Nucleus accumbens (tissue), 56 donors: ENCODE data around the gene CIDEA.

Experiments
- DNase-seq, 56 donors: peaks; one replicate each; lab custom pipeline; 2025; lab: John Stamatoyannopoulos, UW

The CIDEA gene

DNA sequence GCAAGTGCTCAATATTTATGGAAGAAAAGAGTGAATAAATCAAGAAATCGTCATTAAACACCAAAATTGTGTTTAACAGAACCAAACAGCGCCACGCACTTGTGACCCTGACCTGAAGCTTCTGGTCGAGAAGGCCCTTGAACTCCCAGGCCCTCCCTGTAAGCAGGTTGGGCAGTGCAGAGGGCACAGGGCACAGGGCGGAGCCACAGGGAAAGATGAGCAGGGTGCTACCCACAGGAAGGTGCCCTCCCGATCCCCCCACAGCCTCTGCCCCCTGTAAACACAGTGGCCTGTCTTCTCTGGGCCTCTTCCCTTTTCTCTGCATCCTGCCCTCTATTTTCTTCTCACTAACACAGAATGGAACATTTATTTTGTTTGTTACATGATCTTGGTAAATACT lies 37.0 kb downstream of the CIDEA start:
- DNase-seq: no peak

DNA sequence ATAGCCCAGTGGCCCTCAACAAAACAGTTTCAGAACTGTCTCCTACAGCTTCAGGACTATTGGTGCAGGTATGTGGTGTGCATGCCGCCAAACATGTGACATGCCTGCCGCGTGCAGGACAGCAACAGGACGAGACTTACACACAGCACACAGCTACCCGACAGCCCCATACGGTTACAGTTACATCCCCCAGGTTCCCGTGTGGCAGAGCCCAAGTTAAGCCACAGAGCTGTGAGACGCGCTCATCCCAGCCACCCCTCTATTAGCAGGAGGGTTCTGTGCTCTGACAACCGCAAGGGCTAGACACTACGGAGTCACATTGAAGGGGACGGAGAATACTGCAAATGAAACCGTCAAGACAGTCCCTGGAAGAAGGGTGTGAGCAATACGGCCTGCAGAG lies 37.5 kb downstream of the CIDEA start:
- DNase-seq: no peak

DNA sequence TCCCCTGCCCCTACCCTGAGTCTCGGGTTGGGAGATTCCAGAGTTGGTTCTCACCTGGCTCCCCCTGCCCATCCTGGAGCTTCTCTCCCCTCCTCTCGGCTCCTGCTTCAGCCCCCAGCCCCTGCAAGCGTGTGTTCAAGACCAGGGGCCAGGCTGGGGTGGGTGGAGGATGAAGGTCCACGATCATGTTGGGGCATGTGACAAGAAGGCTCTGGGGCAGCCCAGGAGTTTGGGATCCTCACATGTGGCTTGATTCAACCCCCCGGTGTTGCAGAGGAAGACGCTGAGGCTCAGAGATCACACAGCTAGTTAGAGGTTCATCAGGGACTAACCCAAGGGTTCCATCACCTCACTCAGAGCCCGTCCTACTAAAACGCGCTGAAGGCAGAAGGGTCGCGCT lies 39.7 kb downstream of the CIDEA start:
- no peak for DNase-seq

DNA sequence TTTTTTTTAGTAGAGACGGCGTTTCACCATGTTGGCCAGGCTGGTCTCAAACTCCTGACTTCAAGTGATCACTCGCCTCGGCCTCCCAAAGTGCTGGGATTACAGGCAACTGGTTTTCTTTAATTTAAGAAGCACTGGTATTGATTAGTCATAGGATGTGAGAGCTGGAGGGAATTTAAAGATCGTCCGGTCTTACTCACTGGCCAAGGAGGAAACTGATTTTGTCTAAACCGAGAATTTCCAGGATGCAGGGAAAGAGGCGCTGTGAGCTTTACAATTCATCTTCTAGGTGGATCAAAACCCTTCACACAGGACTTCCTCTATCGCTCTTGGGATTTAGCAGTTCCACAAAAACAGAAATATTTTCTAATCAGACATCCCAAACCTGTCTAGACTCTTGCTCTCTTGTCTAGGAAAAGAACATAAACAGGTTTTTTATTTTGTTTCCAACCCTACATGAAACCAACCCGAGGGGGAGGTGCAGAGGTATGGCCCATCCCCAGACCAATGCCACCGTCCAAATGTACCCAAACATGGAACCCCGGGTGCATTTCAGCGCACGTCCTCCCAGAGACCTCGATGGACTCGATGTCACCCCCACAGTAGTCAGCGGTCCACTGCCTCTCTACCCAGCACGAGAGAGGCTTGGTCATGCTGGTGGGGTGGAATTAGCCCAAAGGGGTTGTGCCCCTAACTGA lies 41.4 kb downstream of the CIDEA start:
- no peak for DNase-seq

DNA sequence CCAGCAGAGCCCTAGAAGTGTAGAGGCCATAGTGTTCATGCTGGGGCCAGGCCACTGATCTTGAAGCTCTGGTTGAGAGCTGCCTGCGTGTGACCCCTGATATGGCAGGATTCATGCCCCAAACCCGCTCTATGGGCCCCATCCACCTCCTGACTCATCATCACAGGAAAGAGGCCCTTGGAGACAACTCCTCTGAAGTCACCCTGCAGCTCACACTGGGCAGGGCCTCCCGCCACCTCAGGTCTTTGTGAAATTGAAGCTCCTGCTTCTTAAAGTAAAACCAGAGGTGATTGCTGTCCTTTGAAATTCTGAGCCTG lies 41.9 kb downstream of the CIDEA start:
- DNase-seq: no peak

DNA sequence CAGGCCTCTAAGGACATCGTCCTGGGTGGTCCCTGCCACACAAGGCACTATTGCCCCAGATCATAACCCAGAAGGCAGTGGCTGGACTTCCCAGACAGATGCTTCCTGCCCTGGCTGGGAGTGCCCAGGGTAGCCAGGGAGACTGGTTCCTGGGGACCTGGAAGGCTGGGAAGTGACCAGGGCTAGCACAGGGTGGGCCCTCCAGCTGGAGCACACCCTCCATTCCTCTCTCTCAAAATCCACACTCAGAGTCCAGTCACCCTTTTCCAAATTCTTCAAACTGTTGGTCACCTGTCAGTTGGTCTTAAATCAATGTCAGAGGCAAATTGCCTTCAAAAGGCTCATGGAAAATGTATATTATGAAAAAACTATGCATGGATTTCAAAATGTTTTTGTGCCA lies 42.3 kb downstream of the CIDEA start:
- DNase-seq: no peak

DNA sequence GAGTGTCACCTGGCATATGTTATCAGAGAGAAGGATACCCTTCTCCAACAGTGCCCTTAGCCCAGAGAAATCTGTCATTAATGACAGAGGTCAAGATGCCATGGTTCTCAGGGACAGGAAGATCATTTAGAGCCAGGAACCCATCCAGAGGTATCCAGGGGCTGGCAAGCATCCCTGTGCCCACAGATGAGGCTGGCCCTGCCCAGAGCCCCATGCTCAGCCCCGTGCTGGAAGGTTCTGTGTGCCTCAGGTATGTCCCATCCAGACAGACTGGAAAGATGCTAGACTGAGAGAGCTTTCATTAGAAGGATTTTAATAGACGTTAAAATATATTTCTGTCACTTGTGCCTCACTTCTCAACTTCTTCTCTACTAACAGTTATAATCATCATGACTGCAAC lies 45.7 kb downstream of the CIDEA start:
- DNase-seq: no peak

DNA sequence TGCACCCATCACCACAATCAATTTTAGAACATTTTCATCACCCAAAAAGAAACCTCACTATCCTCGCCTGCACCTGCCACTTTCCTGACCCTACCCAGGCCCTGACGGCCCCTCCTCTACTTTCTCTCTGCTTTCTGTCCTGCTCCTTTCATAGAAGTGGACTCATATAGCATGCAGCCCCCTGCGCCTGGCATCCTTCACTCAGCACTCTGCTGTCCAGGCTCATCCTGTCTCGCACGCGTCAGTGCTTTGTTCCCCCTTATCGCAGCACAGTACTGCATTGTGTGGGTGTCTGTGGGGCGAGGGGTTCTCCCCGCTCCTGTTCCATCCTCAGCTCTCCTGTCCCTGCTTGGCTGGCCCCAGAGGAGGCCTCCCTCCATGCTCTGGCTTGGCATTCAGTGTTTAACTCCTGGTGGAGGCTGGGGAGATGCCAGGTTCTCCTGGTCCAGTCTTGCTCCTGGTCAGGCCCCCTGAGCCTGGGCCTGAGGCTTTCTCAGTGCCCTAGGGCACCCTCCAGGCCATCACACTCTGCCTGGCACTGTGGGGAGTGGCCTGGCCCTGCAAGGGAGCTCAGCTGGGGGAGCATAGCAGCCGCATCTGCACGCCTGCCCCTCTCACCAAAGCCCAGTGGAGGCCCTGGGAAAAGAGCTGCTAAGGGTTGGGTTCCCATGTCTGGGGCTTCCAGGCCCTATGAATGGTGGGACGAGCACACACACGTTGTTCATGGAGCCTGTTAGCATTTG lies 47.3 kb downstream of the CIDEA start:
- no peak for DNase-seq

DNA sequence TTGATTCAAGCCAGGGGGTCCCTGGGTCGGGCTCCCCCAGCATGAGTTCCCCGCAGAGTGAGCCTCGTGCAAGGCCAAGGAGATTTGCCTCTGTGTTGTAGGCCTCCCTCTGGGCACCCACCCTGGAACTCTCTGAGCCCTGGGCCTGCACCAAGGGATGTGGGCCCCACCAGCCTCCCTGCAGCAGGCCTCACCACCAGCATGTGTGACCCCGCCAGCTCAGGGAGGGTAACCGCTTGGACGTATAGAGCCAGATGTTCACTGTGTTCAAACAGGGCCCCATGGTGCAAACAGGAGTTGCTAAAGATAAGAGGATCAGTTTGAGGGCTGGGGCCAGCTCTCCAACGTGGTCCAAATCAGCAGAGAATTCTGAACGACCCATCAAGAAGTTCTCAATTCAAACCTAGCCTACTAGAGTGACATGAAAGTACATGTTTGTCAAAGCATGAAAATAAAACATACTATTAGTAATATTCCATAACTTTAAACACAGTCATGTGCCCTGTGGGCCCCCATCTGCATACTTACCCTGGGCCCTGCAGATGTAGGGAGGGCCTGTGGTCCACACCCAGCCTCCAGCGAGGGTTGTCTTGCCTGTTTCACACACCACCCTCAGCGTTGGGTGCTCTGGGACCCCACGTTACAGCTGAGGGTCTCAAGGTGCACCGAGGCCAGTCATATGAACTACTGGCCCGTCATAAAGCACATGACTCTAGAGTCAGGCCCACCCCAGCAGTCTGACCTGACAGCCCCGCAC lies 48.4 kb downstream of the CIDEA start:
- no peak for DNase-seq

DNA sequence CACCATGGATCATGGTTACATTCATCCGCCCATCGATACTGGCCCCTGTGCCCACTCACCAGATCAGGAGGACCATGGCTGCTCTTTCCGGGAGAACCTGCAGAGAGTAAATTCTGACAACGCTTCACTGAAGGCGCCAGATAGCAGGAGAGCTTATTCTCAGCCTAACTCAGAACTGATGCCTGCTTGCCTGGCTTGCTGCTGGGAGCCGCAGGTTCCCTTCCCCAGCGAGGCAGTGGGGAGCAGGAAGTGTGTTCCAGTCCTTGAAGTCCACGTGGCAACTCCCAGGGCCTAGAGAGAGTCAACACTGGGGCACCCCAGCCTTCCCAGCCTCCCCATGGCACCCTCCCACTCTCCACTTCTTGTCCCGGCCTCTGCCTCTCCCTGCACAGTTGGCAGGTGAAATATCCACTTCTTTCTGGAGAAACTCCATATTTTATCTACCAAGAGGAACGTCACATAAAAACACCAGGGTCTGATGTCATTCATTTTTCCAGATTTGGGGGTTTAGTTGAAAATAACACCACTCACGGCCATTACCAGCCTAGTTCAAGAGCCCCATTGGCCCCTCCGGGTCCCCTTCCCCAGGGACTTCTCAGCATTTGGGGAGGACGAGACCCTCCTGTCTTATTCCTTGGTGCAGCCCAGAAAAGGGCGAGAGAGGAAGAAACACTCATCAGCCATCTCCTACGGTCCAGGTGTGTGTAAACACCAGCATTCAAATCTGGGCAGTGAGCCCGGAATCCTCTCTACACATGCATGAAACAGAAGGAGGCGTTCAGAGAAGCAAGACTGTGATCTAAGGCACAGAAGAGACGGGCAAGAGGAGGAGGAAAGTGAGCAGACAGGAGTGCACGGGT lies 50.4 kb downstream of the CIDEA start:
- no peak for DNase-seq

DNA sequence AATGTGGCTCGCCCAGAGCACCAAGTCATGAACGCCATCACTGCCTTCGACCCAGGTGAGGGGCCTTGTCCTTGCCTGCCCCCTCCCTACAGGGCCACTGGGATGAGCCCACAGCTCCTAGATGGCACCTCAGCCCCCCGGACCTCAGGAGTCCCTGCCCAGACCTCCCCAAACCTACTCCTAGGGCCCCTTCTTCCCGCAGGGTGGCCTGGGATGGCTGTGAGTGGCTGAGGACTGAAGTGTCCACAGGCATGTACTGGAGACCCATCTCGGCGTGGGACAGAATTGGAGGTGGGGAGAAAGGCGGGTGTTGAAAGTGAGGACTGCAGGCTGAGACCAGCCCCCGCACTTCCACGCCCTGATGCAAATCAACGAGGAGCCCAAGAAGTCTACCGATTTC lies 51.0 kb downstream of the CIDEA start:
- no peak for DNase-seq

DNA sequence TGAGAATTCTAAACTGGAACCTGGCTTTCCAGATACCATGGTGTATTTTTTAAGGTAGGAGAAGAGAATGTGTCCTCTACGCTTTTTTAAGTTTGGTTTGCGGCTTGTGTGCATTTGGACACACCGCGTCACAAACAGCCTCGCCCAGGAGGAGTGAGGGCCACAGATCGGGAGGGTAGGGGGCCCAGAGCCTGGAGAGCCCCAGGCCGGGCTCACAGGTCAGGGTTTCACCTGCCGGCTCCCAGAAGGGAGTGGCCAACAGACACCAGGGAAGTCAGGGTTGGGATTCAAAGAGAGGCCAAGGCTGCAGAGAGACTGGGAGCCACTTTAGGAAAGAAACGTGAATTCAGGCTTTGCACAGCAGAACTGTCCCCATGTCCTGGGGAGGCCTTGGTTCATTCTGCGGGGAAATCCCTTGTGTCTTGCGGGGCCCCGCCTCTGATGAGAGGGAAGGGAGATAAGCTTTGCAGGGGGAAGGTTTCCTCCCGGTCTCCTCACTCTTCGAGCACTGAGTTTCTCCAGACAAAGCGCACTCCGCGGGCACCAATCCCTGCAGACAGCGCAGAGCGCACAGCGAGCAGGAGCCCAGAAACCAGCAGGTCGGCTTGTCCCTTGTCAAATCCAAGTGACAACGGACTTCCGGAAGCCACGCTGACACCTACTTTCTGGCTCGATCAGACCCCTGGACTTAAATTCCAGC lies 51.9 kb downstream of the CIDEA start:
- no peak for DNase-seq

DNA sequence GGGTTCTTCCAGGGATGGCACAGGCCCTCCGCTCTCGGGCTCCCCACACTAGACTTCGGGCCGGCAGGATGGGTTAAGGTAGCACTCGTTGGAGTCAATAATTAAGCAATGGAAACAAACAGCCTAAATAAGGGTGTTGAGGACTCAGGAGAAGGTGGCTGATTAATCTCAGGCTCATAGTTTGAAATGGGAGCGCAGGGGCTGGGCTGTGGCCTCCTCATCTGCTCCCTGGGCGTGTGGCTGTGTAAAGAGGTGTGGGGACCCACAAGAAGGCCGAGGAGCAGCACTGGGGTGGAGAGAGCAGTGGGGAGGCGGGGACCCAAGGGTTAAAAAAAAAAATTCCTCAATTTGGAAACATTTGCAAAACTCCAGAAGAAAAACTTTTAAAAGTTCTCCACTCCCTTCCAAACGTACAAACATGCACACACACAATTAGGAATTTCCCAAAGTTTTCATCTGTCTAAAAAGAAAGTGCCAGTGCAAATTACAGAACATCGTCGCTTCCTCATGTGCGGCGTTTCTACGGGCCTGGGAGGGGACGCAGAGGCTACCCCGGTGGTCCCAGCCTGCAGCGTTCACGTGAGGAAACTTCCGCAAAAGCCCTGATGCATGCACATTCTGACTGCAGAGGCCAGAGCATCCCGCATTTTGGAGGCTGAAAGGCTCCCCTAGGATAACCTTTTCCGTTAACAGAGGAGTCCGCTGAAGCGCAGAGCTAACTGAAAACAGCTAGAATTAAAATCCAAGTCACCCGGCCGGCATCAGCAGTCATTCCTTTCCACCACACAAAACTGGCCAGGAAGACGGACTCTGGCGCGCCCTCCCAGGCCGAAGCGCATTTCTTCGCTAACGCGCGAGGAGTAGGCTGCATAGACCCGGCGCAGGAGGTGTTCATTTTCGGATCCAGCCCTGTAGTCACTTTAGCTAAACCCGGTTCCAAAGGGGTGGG lies 52.9 kb downstream of the CIDEA start:
- DNase-seq: peak in 1 of 56 donors; percentile 12

DNA sequence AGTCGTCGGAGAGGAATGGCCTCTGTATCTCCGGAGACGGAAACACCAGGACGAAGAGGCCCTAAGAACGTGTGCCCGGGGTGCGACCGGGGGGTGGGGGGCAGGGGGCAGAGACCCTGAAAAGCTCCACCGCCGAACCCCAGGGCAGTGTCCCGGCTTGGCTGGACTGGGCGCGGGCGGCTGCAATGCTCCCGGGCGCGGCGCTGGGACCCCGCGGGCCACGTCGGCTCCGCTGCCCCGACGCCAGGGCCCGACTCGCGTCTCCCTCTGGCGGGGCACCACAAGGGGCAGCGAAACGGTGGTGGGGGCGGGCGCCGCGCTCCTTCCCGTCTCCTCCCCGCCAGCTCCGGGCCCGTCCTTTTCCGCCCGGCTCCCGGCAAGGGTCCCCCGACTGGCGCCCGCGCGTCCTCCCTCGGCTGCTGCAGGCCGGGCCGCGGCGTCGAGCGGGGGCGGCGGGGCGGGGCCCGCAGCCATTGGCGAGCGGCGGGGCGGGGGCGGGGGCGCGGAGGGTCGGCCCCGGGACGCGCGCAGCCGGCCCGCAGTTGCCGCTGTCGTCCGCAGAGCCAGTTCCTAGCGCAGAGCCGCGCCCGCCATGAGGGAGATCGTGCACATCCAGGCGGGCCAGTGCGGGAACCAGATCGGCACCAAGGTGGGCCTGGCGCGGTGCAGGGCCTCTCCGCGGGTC lies 53.7 kb downstream of the CIDEA start, which contains the start of gene TUBB6:
Gene TUBB6 (plus strand): TSS at position 541 of the 685 bp plus-strand sequence. CDS start 52 bp downstream, at position 593.
- DNase-seq: peak in 1 of 56 donors; percentile 36

DNA sequence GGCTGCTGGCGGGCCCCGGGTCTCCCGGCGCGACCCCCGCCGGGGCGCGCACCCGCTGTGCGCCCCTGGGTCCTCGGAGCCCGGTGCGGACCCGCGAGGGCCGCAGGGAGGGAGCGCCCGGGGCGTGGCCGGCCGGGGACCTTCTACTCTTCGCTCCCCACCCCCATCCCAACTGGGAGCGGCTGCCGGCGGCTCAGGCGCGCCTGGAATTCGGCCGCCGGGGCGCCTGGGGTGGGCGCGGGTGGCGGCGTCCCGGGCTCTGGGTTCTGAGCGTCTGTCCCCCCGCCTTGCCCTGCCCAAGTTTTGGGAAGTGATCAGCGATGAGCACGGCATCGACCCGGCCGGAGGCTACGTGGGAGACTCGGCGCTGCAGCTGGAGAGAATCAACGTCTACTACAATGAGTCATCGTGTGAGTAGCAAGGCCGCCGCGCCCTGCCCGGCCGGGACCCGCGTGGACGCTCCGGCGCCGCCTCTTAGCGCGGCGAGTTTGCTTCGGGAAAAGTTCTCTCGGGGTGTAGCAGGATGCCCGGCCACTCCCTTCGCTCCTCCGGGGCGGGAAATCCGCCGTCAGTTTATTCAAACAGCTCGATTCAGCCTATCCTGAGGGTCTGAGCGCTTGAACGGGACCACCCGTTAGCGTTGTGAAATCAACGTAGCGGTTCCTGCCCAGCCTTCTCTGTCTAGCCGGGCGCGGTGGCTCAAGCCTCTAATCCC lies 54.4 kb downstream of the CIDEA start:
- DNase-seq: peak in 5 of 56 donors; percentile 8 to 50 (median 32)

DNA sequence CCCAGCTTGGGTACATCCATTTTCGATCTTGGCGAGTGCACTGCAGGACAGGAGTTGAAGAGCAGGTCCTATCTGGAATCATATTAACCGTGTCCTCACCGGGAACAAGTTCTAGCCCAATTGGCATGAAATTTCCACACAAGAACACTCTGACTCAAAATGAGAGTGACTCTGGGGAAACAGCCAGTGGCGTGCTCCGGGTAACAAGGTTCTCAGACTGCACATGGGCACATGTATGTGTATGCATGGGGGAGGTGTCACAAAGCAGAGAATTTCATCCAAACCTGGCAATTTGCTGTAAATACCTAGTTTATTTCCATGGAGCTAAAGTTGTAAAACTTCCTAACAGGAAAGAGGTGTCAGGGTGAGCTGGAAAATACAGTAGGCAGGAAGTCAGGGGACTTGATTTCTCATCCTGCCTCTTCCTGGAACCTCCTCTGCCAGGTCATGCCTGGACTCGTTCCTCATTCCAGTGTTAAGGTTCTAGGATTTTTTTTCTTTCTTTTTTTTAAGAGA lies 55.6 kb downstream of the CIDEA start:
- no peak for DNase-seq

DNA sequence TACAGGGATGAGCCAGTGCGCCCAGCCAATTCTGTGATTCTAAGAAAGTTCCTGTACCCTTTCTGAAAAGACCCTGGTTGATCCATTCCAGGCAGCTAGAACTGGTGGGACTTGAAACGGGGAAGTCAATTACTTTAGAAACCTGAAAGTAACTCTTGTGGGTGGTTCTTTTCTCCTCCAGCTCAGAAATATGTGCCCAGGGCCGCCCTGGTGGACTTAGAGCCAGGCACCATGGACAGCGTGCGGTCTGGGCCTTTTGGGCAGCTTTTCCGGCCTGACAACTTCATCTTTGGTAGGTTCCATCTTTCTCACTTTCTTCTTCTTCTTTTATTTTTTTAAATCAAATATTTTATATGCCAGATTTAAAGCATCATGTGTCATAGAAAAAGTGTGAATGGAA lies 56.6 kb downstream of the CIDEA start:
- DNase-seq: no peak
